HEK293 (cell line): Measurements from ENCODE around the gene C6orf141.

Experiments
- CTCF ChIA-PET: fragments of 350-600 bp; formaldehyde crosslinking; extraction: SDS; loops from one replicate; lab custom pipeline; 2021; ENCODE audit warnings: antibody characterized with exemption; lab: Yijun Ruan, JAX
- POLR2A ChIA-PET: fragments of 300-600 bp; formaldehyde crosslinking; extraction: SDS; loops from one replicate; lab custom pipeline; 2020; ENCODE audit warnings: antibody characterized with exemption, inconsistent platforms; lab: Yijun Ruan, JAX
- H3K27ac ChIP-seq: fragments of 200-500 bp; sonication (Bioruptor generic); 2 replicates; pipeline ENCODE4 v1.5.1; 2014; ENCODE audit warnings: low read depth, low read length, control low read depth, inconsistent platforms; ENCODE audit errors: extremely low read depth
- H3K36me3 ChIP-seq, 2 experiments: fragments of 200-500 bp in 1 of 2; sonication (Bioruptor generic) in 1 of 2; 1 replicate in 1 of 2; 2 replicates in 1 of 2; pipeline ENCODE4 v1.5.1; 2014 to 2017; ENCODE audit warnings: inconsistent platforms in 2 of 2, low read length in 2 of 2; ENCODE audit not compliant: control insufficient read depth in 2 of 2, insufficient read depth in 1 of 2
- H3K4me1 ChIP-seq: fragments of 200-500 bp; sonication (Bioruptor generic); 2 replicates; pipeline ENCODE4 v1.5.1; 2014; ENCODE audit warnings: mild to moderate bottlenecking, low read length, inconsistent platforms; ENCODE audit not compliant: control insufficient read depth, insufficient read depth
- H3K4me3 ChIP-seq: 2 replicates; pipeline ENCODE4 v1.5.1; 2011; ENCODE audit warnings: low read depth, mild to moderate bottlenecking, control low read depth, low read length, moderate library complexity
- H3K9me3 ChIP-seq: fragments of 200-500 bp; sonication (Bioruptor generic); 2 replicates; pipeline ENCODE4 v1.5.1; 2014; ENCODE audit warnings: low read depth, low read length, inconsistent platforms; ENCODE audit not compliant: control insufficient read depth, insufficient read depth
- ATF2 ChIP-seq: fragments of 450-650 bp; formaldehyde crosslinking; IDR thresholded peaks from 2 replicates; pipeline ENCODE4 v1.5.1; 2016; ENCODE audit warnings: missing biosample characterization, missing genetic modification characterization, low read depth
- GLIS2 ChIP-seq: fragments of 450-650 bp; formaldehyde crosslinking; IDR thresholded peaks from 2 replicates; pipeline ENCODE4 v1.5.1; 2016; ENCODE audit warnings: missing biosample characterization, missing genetic modification characterization
- KLF16 ChIP-seq: fragments of 450-650 bp; formaldehyde crosslinking; IDR thresholded peaks from 2 replicates; pipeline ENCODE4 v1.5.1; 2017; ENCODE audit warnings: missing biosample characterization, missing genetic modification characterization
- PRDM1 ChIP-seq: fragments of 450-650 bp; formaldehyde crosslinking; IDR thresholded peaks from 2 replicates; pipeline ENCODE4; 2016; ENCODE audit warnings: missing biosample characterization, missing genetic modification characterization
- PRDM10 ChIP-seq: fragments of 450-650 bp; formaldehyde crosslinking; IDR thresholded peaks from 2 replicates; pipeline ENCODE4 v1.5.1; 2016; ENCODE audit warnings: missing biosample characterization, missing genetic modification characterization
- ZBTB17 ChIP-seq: fragments of 450-650 bp; formaldehyde crosslinking; IDR thresholded peaks from 2 replicates; pipeline ENCODE4 v1.5.1; 2016; ENCODE audit warnings: missing biosample characterization, missing genetic modification characterization
- ZBTB44 ChIP-seq: fragments of 450-650 bp; IDR thresholded peaks from 2 replicates; pipeline ENCODE4 v1.5.1; 2018; ENCODE audit warnings: missing biosample characterization, mild to moderate bottlenecking, missing genetic modification characterization
- ZBTB49 ChIP-seq: fragments of 450-650 bp; formaldehyde crosslinking; IDR thresholded peaks from 2 replicates; pipeline ENCODE4 v1.5.1; 2016; ENCODE audit warnings: missing biosample characterization, missing genetic modification characterization, low read depth
- ZEB2 ChIP-seq: fragments of 450-650 bp; formaldehyde crosslinking; IDR thresholded peaks from 2 replicates; pipeline ENCODE4 v1.5.1; 2016; ENCODE audit warnings: missing biosample characterization, missing genetic modification characterization
- ZFHX2 ChIP-seq: fragments of 450-650 bp; formaldehyde crosslinking; conservative IDR thresholded peaks from 2 replicates; pipeline ENCODE4 v1.5.1; 2016; ENCODE audit warnings: missing biosample characterization, missing genetic modification characterization
- ZFP37 ChIP-seq: fragments of 450-650 bp; formaldehyde crosslinking; IDR thresholded peaks from 2 replicates; pipeline ENCODE4 v1.5.1; 2016; ENCODE audit warnings: missing biosample characterization, missing genetic modification characterization
- ZNF311 ChIP-seq: fragments of 450-650 bp; formaldehyde crosslinking; IDR thresholded peaks from 2 replicates; pipeline ENCODE4 v1.5.1; 2017; ENCODE audit warnings: missing biosample characterization, missing genetic modification characterization, borderline replicate concordance
- ZNF341 ChIP-seq: fragments of 450-650 bp; formaldehyde crosslinking; IDR thresholded peaks from 2 replicates; pipeline ENCODE4; 2016; ENCODE audit warnings: low read depth, missing biosample characterization, missing genetic modification characterization
- ZNF350 ChIP-seq: fragments of 450-650 bp; formaldehyde crosslinking; IDR thresholded peaks from 2 replicates; pipeline ENCODE4 v1.5.0; 2017; ENCODE audit warnings: missing biosample characterization, mild to moderate bottlenecking, missing genetic modification characterization
- ZNF501 ChIP-seq: fragments of 450-650 bp; formaldehyde crosslinking; IDR thresholded peaks from 2 replicates; pipeline ENCODE4 v1.5.1; 2016; ENCODE audit warnings: missing biosample characterization, missing genetic modification characterization
- ZNF510 ChIP-seq: fragments of 450-650 bp; formaldehyde crosslinking; IDR thresholded peaks from 2 replicates; pipeline ENCODE4 v1.5.1; 2018; ENCODE audit warnings: mild to moderate bottlenecking, missing genetic modification characterization, missing biosample characterization; ENCODE audit not compliant: insufficient replicate concordance
- ZNF623 ChIP-seq: fragments of 450-650 bp; formaldehyde crosslinking; IDR thresholded peaks from 2 replicates; pipeline ENCODE4 v1.5.1; 2016; ENCODE audit warnings: missing biosample characterization, missing genetic modification characterization
- ZNF660 ChIP-seq: fragments of 450-650 bp; IDR thresholded peaks from 2 replicates; pipeline ENCODE4 v1.5.1; 2018; ENCODE audit warnings: missing biosample characterization, mild to moderate bottlenecking, missing genetic modification characterization
- ZNF777 ChIP-seq: fragments of 450-650 bp; formaldehyde crosslinking; IDR thresholded peaks from 2 replicates; pipeline ENCODE4 v1.5.1; 2017; ENCODE audit warnings: missing biosample characterization, missing genetic modification characterization, borderline replicate concordance
- TF ChIP-seq, protein P1 (sequence below): fragments of 450-650 bp; formaldehyde crosslinking; IDR thresholded peaks from 2 replicates; pipeline ENCODE4 v1.5.1; 2017; ENCODE audit warnings: missing biosample characterization, missing genetic modification characterization
- TF ChIP-seq, protein P2 (sequence below): fragments of 450-650 bp; formaldehyde crosslinking; IDR thresholded peaks from 2 replicates; pipeline ENCODE4 v1.5.1; 2016; ENCODE audit warnings: missing biosample characterization, missing genetic modification characterization
- TF ChIP-seq, protein P3 (sequence below): fragments of 450-650 bp; formaldehyde crosslinking; IDR thresholded peaks from 2 replicates; pipeline ENCODE4 v1.5.1; 2016; ENCODE audit warnings: missing biosample characterization, missing genetic modification characterization

The C6orf141 gene

GRCh38 chr6:49550492-49551077 lies at the start of gene C6orf141:
Gene C6orf141, plus strand, starts transcription at chr6:49550668. Its CDS starts 125 bp downstream, at chr6:49550793.
- peaks cover 0 to 4% of the 10 kb centered on the region in 2 experiments; a peak in 1 of 3 replicates for H3K36me3 ChIP-seq
- H3K27ac ChIP-seq = peak within 1 kb of the TSS; percentile 86
- ChIA-PET POLR2A (interaction anchor here (0.6 to 5.0 kb wide), 10 partner anchors 9 to 60 kb away, joined by 3 to 39 read pairs (median 4); no protein-coding TSS in a partner anchor), CTCF (interaction anchor here (0.5 to 5.2 kb wide), 10 partner anchors 9 to 310 kb away, joined by 3 to 35 read pairs (median 4); no protein-coding TSS in a partner anchor)
- H3K4me1 ChIP-seq = peaks cover 2% of the 10 kb centered on the region; the same call in 1 of the 2 replicates
- no peaks in the 10 kb centered on the region for H3K9me3 ChIP-seq
- H3K4me3 ChIP-seq = peak within 1 kb of the TSS; percentile 75
- peak; percentile 50; the same call in 1 of the 2 replicates for TF ChIP-seq PRDM10 (tag by site-specific recombination)
- TF ChIP-seq, protein P1, sequence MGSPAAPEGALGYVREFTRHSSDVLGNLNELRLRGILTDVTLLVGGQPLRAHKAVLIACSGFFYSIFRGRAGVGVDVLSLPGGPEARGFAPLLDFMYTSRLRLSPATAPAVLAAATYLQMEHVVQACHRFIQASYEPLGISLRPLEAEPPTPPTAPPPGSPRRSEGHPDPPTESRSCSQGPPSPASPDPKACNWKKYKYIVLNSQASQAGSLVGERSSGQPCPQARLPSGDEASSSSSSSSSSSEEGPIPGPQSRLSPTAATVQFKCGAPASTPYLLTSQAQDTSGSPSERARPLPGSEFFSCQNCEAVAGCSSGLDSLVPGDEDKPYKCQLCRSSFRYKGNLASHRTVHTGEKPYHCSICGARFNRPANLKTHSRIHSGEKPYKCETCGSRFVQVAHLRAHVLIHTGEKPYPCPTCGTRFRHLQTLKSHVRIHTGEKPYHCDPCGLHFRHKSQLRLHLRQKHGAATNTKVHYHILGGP (tag by site-specific recombination) = no peak
- no peak for TF ChIP-seq ZBTB49
- TF ChIP-seq ZBTB44 (tag by site-specific recombination) = 0 out of 2 replicates have a peak, but pooled peaks have one; percentile 48
- no peak for TF ChIP-seq ATF2 (tag by site-specific recombination)
- TF ChIP-seq ZNF341 (tag by site-specific recombination) = peak; percentile 96
- no peak for TF ChIP-seq ZNF510 (tag by site-specific recombination)
- peak; percentile 73; the same call in 1 of the 2 replicates for TF ChIP-seq KLF16 (tag by site-specific recombination)
- TF ChIP-seq, protein P2, sequence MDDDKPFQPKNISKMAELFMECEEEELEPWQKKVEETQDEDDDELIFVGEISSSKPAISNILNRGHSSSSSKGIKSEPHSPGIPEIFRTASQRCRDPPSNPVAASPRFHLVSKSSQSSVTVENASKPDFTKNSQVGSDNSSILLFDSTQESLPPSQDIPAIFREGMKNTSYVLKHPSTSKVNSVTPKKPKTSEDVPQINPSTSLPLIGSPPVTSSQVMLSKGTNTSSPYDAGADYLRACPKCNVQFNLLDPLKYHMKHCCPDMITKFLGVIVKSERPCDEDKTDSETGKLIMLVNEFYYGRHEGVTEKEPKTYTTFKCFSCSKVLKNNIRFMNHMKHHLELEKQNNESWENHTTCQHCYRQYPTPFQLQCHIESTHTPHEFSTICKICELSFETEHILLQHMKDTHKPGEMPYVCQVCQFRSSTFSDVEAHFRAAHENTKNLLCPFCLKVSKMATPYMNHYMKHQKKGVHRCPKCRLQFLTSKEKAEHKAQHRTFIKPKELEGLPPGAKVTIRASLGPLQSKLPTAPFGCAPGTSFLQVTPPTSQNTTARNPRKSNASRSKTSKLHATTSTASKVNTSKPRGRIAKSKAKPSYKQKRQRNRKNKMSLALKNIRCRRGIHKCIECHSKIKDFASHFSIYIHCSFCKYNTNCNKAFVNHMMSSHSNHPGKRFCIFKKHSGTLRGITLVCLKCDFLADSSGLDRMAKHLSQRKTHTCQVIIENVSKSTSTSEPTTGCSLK = no peak
- TF ChIP-seq, protein P3, sequence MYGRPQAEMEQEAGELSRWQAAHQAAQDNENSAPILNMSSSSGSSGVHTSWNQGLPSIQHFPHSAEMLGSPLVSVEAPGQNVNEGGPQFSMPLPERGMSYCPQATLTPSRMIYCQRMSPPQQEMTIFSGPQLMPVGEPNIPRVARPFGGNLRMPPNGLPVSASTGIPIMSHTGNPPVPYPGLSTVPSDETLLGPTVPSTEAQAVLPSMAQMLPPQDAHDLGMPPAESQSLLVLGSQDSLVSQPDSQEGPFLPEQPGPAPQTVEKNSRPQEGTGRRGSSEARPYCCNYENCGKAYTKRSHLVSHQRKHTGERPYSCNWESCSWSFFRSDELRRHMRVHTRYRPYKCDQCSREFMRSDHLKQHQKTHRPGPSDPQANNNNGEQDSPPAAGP (tag by site-specific recombination) = peak; percentile 58; the same call in 1 of the 2 replicates
- TF ChIP-seq ZNF777 = 0 out of 2 replicates have a peak, but pooled peaks have one; percentile 53
- TF ChIP-seq ZFP37 (tag by site-specific recombination) = no peak
- TF ChIP-seq ZNF501 (tag by site-specific recombination) = 0 out of 2 replicates have a peak, but pooled peaks have one; percentile 57
- TF ChIP-seq ZNF350 = no peak
- peak; percentile 6; the same call in 1 of the 2 replicates for TF ChIP-seq PRDM1 (tag by site-specific recombination)
- peak; percentile 74 for TF ChIP-seq ZBTB17
- TF ChIP-seq ZEB2 = peak; percentile 92
- no peak for TF ChIP-seq ZNF623 (tag by site-specific recombination)
- TF ChIP-seq GLIS2 (tag by site-specific recombination) = peak; percentile 80
- 0 out of 2 replicates have a peak, but pooled peaks have one; percentile 22 for TF ChIP-seq ZNF660 (tag by site-specific recombination)
- TF ChIP-seq ZFHX2 (tag by site-specific recombination) = peak; percentile 93
- no peak for TF ChIP-seq ZNF311 (tag by site-specific recombination)
